DOHH2 (cell line): ENCODE data around the gene CDKL5.

Source experiments
- H3F3A ChIP-seq: fragments of 200-600 bp; sonication (generic), shearing (Covaris generic); 2 replicates; pipeline ENCODE4 v1.6.0; 2016; ENCODE audit warnings: antibody characterized with exemption, mild to moderate bottlenecking; ENCODE audit not compliant: control insufficient read depth, insufficient read depth
- H3K27ac ChIP-seq: fragments of 200-600 bp; sonication (generic); 2 replicates; pipeline ENCODE4 v1.5.1; 2014; ENCODE audit warnings: low read depth, mild to moderate bottlenecking, low read length, moderate library complexity
- H3K27me3 ChIP-seq: fragments of 200-600 bp; sonication (generic); 2 replicates; pipeline ENCODE4 v1.6.1; 2014; ENCODE audit warnings: mild to moderate bottlenecking, low read length, mixed read lengths; ENCODE audit not compliant: control insufficient read depth
- H3K36me3 ChIP-seq: fragments of 200-600 bp; sonication (generic); 2 replicates; pipeline ENCODE4 v1.6.1; 2014; ENCODE audit warnings: mild to moderate bottlenecking, low read length, moderate library complexity, mixed read lengths; ENCODE audit not compliant: control insufficient read depth
- H3K4me1 ChIP-seq: fragments of 200-600 bp; sonication (generic); 2 replicates; pipeline ENCODE4 v1.6.1; 2014; ENCODE audit warnings: mild to moderate bottlenecking, low read length, mixed read lengths; ENCODE audit not compliant: control insufficient read depth
- H3K4me2 ChIP-seq: fragments of 200-600 bp; sonication (generic); 2 replicates; pipeline ENCODE4 v1.6.0; 2014; ENCODE audit warnings: mild to moderate bottlenecking, low read length, moderate library complexity
- H3K4me3 ChIP-seq: fragments of 200-600 bp; sonication (generic); 2 replicates; pipeline ENCODE4 v1.5.1; 2014; ENCODE audit warnings: mild to moderate bottlenecking, low read length, mixed read lengths
- H3K79me2 ChIP-seq: fragments of 200-600 bp; sonication (generic); 2 replicates; pipeline ENCODE4 v1.6.1; 2014; ENCODE audit warnings: mild to moderate bottlenecking, low read length, mixed read lengths; ENCODE audit not compliant: control insufficient read depth
- H3K9me2 ChIP-seq: fragments of 200-600 bp; sonication (generic); replicated peaks from 2 replicates; pipeline ENCODE4 v1.6.1; 2014; ENCODE audit warnings: mild to moderate bottlenecking, low read length, mixed read lengths; ENCODE audit not compliant: control insufficient read depth
- H3K9me3 ChIP-seq: fragments of 200-600 bp; sonication (generic); 2 replicates; pipeline ENCODE4 v1.6.1; 2014; ENCODE audit warnings: antibody characterized with exemption, low read length, mixed read lengths; ENCODE audit not compliant: control insufficient read depth, insufficient read depth
- H4K20me1 ChIP-seq: fragments of 200-600 bp; sonication (generic); 2 replicates; pipeline ENCODE4 v1.6.0; 2014; ENCODE audit warnings: low read depth, mild to moderate bottlenecking, antibody characterized with exemption, low read length, moderate library complexity; ENCODE audit not compliant: control insufficient read depth, insufficient read depth
- CTCF ChIP-seq: fragments of 200-600 bp; sonication (generic); IDR thresholded peaks from one replicate; pipeline ENCODE4 v1.5.1; 2014; ENCODE audit warnings: antibody characterized with exemption, mild to moderate bottlenecking, low read depth, low read length; ENCODE audit not compliant: poor library complexity, severe bottlenecking
- EZH2phosphoT487 ChIP-seq: fragments of 200-600 bp; sonication (generic); IDR thresholded peaks from 2 replicates; pipeline ENCODE4 v1.6.1; 2017; ENCODE audit warnings: borderline replicate concordance, mild to moderate bottlenecking, antibody characterized with exemption, low read length, moderate library complexity, mixed read lengths

Gene CDKL5

DNA sequence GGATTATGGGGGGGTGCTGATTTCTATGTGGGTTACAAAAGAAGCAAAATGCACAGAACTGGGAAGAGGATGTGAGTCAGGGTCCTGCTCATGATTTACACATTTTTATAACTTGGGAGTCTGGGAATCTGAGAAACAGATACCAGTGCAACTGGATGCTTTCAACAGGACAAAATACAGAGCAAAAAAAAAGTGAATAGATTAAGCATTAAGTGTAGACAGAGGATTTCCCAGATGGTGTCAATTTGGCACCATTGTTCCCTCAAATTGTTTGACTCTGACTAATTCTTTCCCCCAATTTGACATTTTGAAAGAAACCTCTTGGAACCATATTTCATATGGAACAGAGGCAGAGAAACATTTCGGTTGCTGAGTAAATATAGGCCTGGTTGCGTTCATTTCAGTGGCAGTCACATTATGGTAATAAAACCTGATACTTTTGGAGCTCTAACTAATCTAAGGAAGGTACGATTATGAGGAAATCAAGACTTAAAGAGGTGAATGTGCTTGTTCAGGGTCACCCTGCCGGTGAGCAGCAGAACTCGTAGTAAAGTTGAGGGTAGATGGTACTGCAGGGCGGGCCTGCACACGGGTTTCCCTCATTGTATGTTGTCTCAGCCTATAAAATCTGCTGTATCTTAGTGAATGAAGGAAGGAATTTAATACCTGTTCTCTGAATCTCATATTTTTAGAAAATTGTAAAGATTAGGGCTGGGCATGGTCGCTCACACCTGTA lies 18.7 kb upstream of the CDKL5 start:
- Histone ChIP-seq H3K27me3 (no peaks in the 10 kb centered on the region), H3K27ac (no peak overlapping the region), H3K79me2 (no peaks in the 10 kb centered on the region), H3K4me3 (no peak overlapping the region), H3K4me1 (no peaks in the 10 kb centered on the region), H3K9me2 (no peaks in the 10 kb centered on the region), H3K4me2 (no peak overlapping the region), H3K9me3 (no peaks in the 10 kb centered on the region), H3F3A (no peaks in the 10 kb centered on the region), H3K36me3 (no peaks in the 10 kb centered on the region), H4K20me1 (no peaks in the 10 kb centered on the region)
- TF ChIP-seq CTCF (no peak), EZH2phosphoT487 (no peak)

- no peaks in the 10 kb centered on the region for H3K79me2 ChIP-seq
- no peak overlapping the region for H3K4me2 ChIP-seq
- no peak for TF ChIP-seq CTCF
- TF ChIP-seq EZH2phosphoT487 = no peak
- no peak overlapping the region for H3K27ac ChIP-seq
- no peaks in the 10 kb centered on the region for H3F3A ChIP-seq
- no peaks in the 10 kb centered on the region for H4K20me1 ChIP-seq
- no peaks in the 10 kb centered on the region for H3K9me3 ChIP-seq
- H3K4me3 ChIP-seq = no peak overlapping the region
- H3K36me3 ChIP-seq = no peaks in the 10 kb centered on the region
- no peaks in the 10 kb centered on the region for H3K9me2 ChIP-seq
- no peaks in the 10 kb centered on the region for H3K4me1 ChIP-seq
- H3K27me3 ChIP-seq = no peaks in the 10 kb centered on the region
Observed at GRCh38 chrX:18410038-18410437, 15.4 kb upstream of the CDKL5 start.

GRCh38 chrX:18415386-18415785 lies 10.0 kb upstream of the CDKL5 start:
- Histone ChIP-seq H3K4me2 (no peak overlapping the region), H3K36me3 (no peaks in the 10 kb centered on the region), H3K27ac (no peak overlapping the region), H3K4me1 (no peaks in the 10 kb centered on the region), H3K9me2 (no peaks in the 10 kb centered on the region), H3K79me2 (no peaks in the 10 kb centered on the region), H4K20me1 (no peaks in the 10 kb centered on the region), H3K9me3 (no peaks in the 10 kb centered on the region), H3F3A (no peaks in the 10 kb centered on the region), H3K4me3 (no peak overlapping the region), H3K27me3 (no peaks in the 10 kb centered on the region)
- TF ChIP-seq EZH2phosphoT487 (no peak), CTCF (no peak)
